OCI-LY1 (cell line): Measurements from ENCODE around the gene PLA2G15.

Experiments
- H2AFZ ChIP-seq: fragments of 200-600 bp; sonication (generic), shearing (Covaris generic); 2 replicates; pipeline ENCODE4 v1.6.0; 2014; ENCODE audit warnings: antibody characterized with exemption, mild to moderate bottlenecking, low read length
- H3F3A ChIP-seq: fragments of 200-600 bp; sonication (generic), shearing (Covaris generic); 2 replicates; pipeline ENCODE4 v1.6.0; 2014; ENCODE audit warnings: mild to moderate bottlenecking, antibody characterized with exemption, low read length, moderate library complexity; ENCODE audit not compliant: insufficient read depth
- H3K27ac ChIP-seq: fragments of 200-600 bp; sonication (generic); 2 replicates; pipeline ENCODE4 v1.5.1; 2014; ENCODE audit warnings: low read length, mixed run types, mild to moderate bottlenecking, low read depth; ENCODE audit not compliant: poor library complexity, severe bottlenecking
- H3K27me3 ChIP-seq: fragments of 200-600 bp; sonication (generic); 2 replicates; pipeline ENCODE4 v1.6.0; 2014; ENCODE audit warnings: antibody characterized with exemption, mild to moderate bottlenecking, low read length, moderate library complexity; ENCODE audit not compliant: insufficient read depth
- H3K36me3 ChIP-seq: fragments of 200-600 bp; sonication (generic); 2 replicates; pipeline ENCODE4 v1.6.1; 2014; ENCODE audit warnings: mild to moderate bottlenecking, antibody characterized with exemption, low read length, moderate library complexity, mixed read lengths; ENCODE audit not compliant: insufficient read depth
- H3K4me1 ChIP-seq: fragments of 200-600 bp; sonication (generic); 2 replicates; pipeline ENCODE4 v1.5.1; 2014; ENCODE audit warnings: mild to moderate bottlenecking, low read length, moderate library complexity; ENCODE audit not compliant: insufficient read depth, severe bottlenecking
- H3K4me2 ChIP-seq: fragments of 200-600 bp; sonication (generic), shearing (Covaris generic); 2 replicates; pipeline ENCODE4 v1.6.1; 2014; ENCODE audit warnings: low read length
- H3K4me3 ChIP-seq: fragments of 200-600 bp; sonication (generic); 2 replicates; pipeline ENCODE4 v1.5.1; 2014; ENCODE audit warnings: low read length, low read depth, mild to moderate bottlenecking, mixed read lengths; ENCODE audit not compliant: poor library complexity, severe bottlenecking
- H3K79me2 ChIP-seq: fragments of 200-600 bp; shearing (Covaris generic); 2 replicates; pipeline ENCODE4 v1.6.1; 2016; ENCODE audit warnings: mixed run types, low read length, mixed read lengths; ENCODE audit not compliant: insufficient read depth
- H3K9ac ChIP-seq: fragments of 200-600 bp; sonication (generic), shearing (Covaris generic); 2 replicates; pipeline ENCODE4 v1.6.1; 2014; ENCODE audit warnings: mild to moderate bottlenecking, low read length, mixed read lengths
- H3K9me2 ChIP-seq: fragments of 200-600 bp; sonication (generic), shearing (Covaris generic); 2 replicates; pipeline ENCODE4 v1.6.1; 2014; ENCODE audit warnings: low read depth, mild to moderate bottlenecking, low read length, mixed read lengths
- H3K9me3 ChIP-seq: fragments of 200-600 bp; shearing (Covaris generic); 2 replicates; pipeline ENCODE4 v1.6.1; 2014; ENCODE audit warnings: low read length, mixed read lengths
- H4K20me1 ChIP-seq: fragments of 200-600 bp; sonication (generic), shearing (Covaris generic); 2 replicates; pipeline ENCODE4 v1.6.0; 2016; ENCODE audit warnings: mild to moderate bottlenecking, low read length; ENCODE audit not compliant: insufficient read depth
- EZH2 ChIP-seq: fragments of 200-600 bp; sonication (generic), shearing (Covaris generic); IDR thresholded peaks from 2 replicates; pipeline ENCODE4 v1.8.0; 2017; ENCODE audit warnings: borderline replicate concordance, mixed run types, mild to moderate bottlenecking, antibody characterized with exemption, low read length, moderate library complexity, mixed read lengths
- TF ChIP-seq, protein P1 (sequence below): fragments of 200-600 bp; sonication (generic), shearing (Covaris generic); IDR thresholded peaks from 2 replicates; pipeline ENCODE4 v1.5.1; 2017; ENCODE audit warnings: mild to moderate bottlenecking, antibody characterized with exemption, low read length, moderate library complexity, mixed read lengths

Gene PLA2G15

DNA sequence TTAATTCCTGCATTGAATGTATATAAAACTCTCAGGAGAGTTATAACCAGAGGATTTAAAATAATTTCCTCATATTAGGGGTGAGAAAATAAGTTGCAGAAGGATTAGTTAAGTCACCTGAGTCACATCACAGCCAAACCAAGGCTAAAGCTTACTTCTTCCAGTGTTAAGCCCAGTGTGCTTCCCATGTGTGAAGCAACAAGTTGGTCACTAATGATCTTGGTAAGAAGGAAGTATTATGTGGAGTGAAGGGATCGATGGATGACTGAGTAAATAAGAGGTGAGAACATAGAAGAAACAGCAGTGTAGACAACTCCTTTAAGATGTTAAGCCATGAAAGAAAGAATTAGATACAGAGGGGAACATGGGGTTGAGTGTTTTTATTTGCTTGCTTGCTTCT, 29.9 kb upstream of the PLA2G15 start:
- Histone ChIP-seq H3K9ac (no peak overlapping the region), H3K9me2 (no peaks in the 10 kb centered on the region), H3K4me3 (no peak overlapping the region), H3K27ac (no peak overlapping the region), H3K9me3 (no peaks in the 10 kb centered on the region), H4K20me1 (no peaks in the 10 kb centered on the region), H3K27me3 (no peaks in the 10 kb centered on the region), H3K4me1 (peaks cover 14% of the 10 kb centered on the region), H3K36me3 (no peaks in the 10 kb centered on the region), H2AFZ (no peak overlapping the region), H3K79me2 (no peaks in the 10 kb centered on the region), H3F3A (no peaks in the 10 kb centered on the region), H3K4me2 (no peak overlapping the region)
- no peak for TF ChIP-seq EZH2
- TF ChIP-seq, protein P1, sequence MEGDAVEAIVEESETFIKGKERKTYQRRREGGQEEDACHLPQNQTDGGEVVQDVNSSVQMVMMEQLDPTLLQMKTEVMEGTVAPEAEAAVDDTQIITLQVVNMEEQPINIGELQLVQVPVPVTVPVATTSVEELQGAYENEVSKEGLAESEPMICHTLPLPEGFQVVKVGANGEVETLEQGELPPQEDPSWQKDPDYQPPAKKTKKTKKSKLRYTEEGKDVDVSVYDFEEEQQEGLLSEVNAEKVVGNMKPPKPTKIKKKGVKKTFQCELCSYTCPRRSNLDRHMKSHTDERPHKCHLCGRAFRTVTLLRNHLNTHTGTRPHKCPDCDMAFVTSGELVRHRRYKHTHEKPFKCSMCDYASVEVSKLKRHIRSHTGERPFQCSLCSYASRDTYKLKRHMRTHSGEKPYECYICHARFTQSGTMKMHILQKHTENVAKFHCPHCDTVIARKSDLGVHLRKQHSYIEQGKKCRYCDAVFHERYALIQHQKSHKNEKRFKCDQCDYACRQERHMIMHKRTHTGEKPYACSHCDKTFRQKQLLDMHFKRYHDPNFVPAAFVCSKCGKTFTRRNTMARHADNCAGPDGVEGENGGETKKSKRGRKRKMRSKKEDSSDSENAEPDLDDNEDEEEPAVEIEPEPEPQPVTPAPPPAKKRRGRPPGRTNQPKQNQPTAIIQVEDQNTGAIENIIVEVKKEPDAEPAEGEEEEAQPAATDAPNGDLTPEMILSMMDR, result no peak

DNA sequence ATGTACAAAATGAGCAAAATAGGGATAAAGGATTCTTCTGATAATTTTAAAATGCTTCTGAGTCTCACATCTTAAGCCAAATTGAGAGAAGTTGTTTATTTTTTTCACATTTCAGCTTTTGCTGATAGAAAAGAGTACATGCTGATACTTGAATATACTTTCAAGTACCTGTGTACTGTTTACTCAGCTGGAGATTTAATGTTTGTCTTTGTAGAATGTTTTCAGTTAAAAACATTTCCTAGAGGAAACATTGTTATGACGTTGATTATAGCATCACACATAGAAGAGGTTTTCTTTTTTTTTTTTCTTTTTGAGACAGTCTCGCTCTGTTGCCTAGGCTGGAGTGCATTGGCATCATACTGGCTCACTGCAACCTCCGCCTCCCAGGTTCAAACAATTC, 28.9 kb upstream of the PLA2G15 start:
- Histone ChIP-seq H3K4me3 (no peak overlapping the region), H4K20me1 (no peaks in the 10 kb centered on the region), H3K79me2 (no peaks in the 10 kb centered on the region), H3K27me3 (no peaks in the 10 kb centered on the region), H3K9me2 (no peaks in the 10 kb centered on the region), H3K4me2 (no peak overlapping the region), H3K9ac (no peak overlapping the region), H3F3A (no peaks in the 10 kb centered on the region), H3K27ac (no peak overlapping the region), H3K4me1 (peaks cover 14% of the 10 kb centered on the region), H2AFZ (no peak overlapping the region), H3K36me3 (no peaks in the 10 kb centered on the region; the same call in 1 of the 2 replicates), H3K9me3 (no peaks in the 10 kb centered on the region)
- TF ChIP-seq, protein P1, result no peak
- no peak for TF ChIP-seq EZH2

DNA sequence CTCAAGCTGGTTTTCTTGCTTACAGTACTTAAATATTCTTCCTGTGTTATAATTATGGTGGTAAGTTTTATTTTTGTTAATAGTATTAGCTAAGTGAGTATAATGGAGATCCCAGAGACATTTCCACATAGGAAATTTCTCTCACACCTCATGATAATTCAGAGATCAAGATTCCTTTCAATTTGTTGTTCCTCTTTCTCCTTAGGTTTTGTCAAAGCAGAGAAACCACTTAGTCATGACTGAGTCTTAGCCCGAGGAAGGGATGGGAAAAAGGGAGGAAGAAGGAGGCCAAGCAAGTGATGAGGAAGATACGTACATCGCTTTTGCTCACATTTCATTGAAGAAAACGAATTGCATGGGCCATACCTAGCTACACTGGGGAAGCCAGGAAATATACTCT, 27.7 kb upstream of the PLA2G15 start:
- Histone ChIP-seq H3F3A (no peaks in the 10 kb centered on the region), H3K9ac (no peak overlapping the region), H3K9me2 (no peaks in the 10 kb centered on the region), H3K36me3 (no peaks in the 10 kb centered on the region; the same call in 1 of the 2 replicates), H3K27ac (no peak overlapping the region), H3K9me3 (no peaks in the 10 kb centered on the region), H3K4me1 (peaks cover 14% of the 10 kb centered on the region), H2AFZ (no peak overlapping the region), H4K20me1 (no peaks in the 10 kb centered on the region), H3K27me3 (no peaks in the 10 kb centered on the region), H3K79me2 (no peaks in the 10 kb centered on the region), H3K4me3 (no peak overlapping the region), H3K4me2 (no peak overlapping the region)
- TF ChIP-seq EZH2, result no peak
- TF ChIP-seq, protein P1, result no peak
